Measurements from ENCODE around the gene TUBG1.

TUBG1 gene

GRCh38 chr17:42608305-42609181 is 940 bp upstream of the TUBG1 start:
- TF ChIP-seq RARB (CRISPR knock-in tag; IDR thresholded peaks at IDR 0.05) (no peak), OSR1 (CRISPR knock-in tag; IDR thresholded peaks at IDR 0.05) (no peak), ZFP3 (CRISPR knock-in tag; IDR thresholded peaks at IDR 0.05) (peak; percentile 76)
- peak; percentile 77 for ATAC-seq

- ATAC-seq = peak; percentile 57
Observed at GRCh38 chr17:42609814-42610801, 625 bp downstream of the TUBG1 start.

GRCh38 chr17:42612013-42612412 is 2.5 kb downstream of the TUBG1 start:
- TF ChIP-seq RARB (CRISPR knock-in tag; IDR thresholded peaks at IDR 0.05) (no peak), CSDC2 (CRISPR knock-in tag; IDR thresholded peaks at IDR 0.05) (no peak), TOX (CRISPR knock-in tag; IDR thresholded peaks at IDR 0.05; ENCODE audit: borderline replicate concordance) (no peak), TCF4 (CRISPR knock-in tag; IDR thresholded peaks at IDR 0.05; ENCODE audit: borderline replicate concordance) (no peak), ISL1 (CRISPR knock-in tag; IDR thresholded peaks at IDR 0.05) (no peak), ZC3H10 (CRISPR knock-in tag; IDR thresholded peaks at IDR 0.05) (no peak), OSR1 (CRISPR knock-in tag; IDR thresholded peaks at IDR 0.05) (no peak), ZFP30 (CRISPR knock-in tag; IDR thresholded peaks at IDR 0.05) (no peak), CSRNP3 (CRISPR knock-in tag; IDR thresholded peaks at IDR 0.05) (no peak), PPARA (CRISPR knock-in tag; IDR thresholded peaks at IDR 0.05; ENCODE audit: borderline replicate concordance) (no peak), PATZ1 (CRISPR knock-in tag; IDR thresholded peaks at IDR 0.05; ENCODE audit: borderline replicate concordance) (no peak), TSHZ2 (CRISPR knock-in tag; IDR thresholded peaks at IDR 0.05) (no peak), ESRRG (CRISPR knock-in tag; IDR thresholded peaks at IDR 0.05) (no peak), SNAI2 (CRISPR knock-in tag; IDR thresholded peaks at IDR 0.05) (no peak), ZNF565 (CRISPR knock-in tag; conservative IDR thresholded peaks at IDR 0.05; ENCODE audit: low read depth) (no peak), ZNF8 (CRISPR knock-in tag; IDR thresholded peaks at IDR 0.05) (no peak), ARNTL (CRISPR knock-in tag; IDR thresholded peaks at IDR 0.05; ENCODE audit: borderline replicate concordance, low read depth) (no peak)
- no peak for ATAC-seq

- ATAC-seq = no peak
- TF ChIP-seq OSR1 (CRISPR knock-in tag; IDR thresholded peaks at IDR 0.05) = no peak
- no peak for TF ChIP-seq BACH2 (CRISPR knock-in tag; IDR thresholded peaks at IDR 0.05; ENCODE audit: borderline replicate concordance)
- no peak for TF ChIP-seq CSDC2 (CRISPR knock-in tag; IDR thresholded peaks at IDR 0.05)
- no peak for TF ChIP-seq SNAI2 (CRISPR knock-in tag; IDR thresholded peaks at IDR 0.05)
- TF ChIP-seq TSHZ2 (CRISPR knock-in tag; IDR thresholded peaks at IDR 0.05) = no peak
- TF ChIP-seq POU6F1 (CRISPR knock-in tag; IDR thresholded peaks at IDR 0.05; ENCODE audit: borderline replicate concordance, low read depth) = no peak
- no peak for TF ChIP-seq ISL1 (CRISPR knock-in tag; IDR thresholded peaks at IDR 0.05)
- no peak for TF ChIP-seq ZNF70 (CRISPR knock-in tag; IDR thresholded peaks at IDR 0.05)
- no peak for TF ChIP-seq GLIS3 (CRISPR knock-in tag; IDR thresholded peaks at IDR 0.05)
- TF ChIP-seq ZFP30 (CRISPR knock-in tag; IDR thresholded peaks at IDR 0.05) = no peak
- no peak for TF ChIP-seq ARNTL (CRISPR knock-in tag; IDR thresholded peaks at IDR 0.05; ENCODE audit: borderline replicate concordance, low read depth)
- TF ChIP-seq TOX (CRISPR knock-in tag; IDR thresholded peaks at IDR 0.05; ENCODE audit: borderline replicate concordance) = no peak
- TF ChIP-seq TCF4 (CRISPR knock-in tag; IDR thresholded peaks at IDR 0.05; ENCODE audit: borderline replicate concordance) = no peak
- no peak for TF ChIP-seq ZNF565 (CRISPR knock-in tag; conservative IDR thresholded peaks at IDR 0.05; ENCODE audit: low read depth)
Observed at GRCh38 chr17:42613699-42614295, 4.3 kb downstream of the TUBG1 start.

All from SK-N-SH treated with all-trans-retinoic acid at 6 μM for 48 hours (cell line).